Astrocyte (in vitro differentiated cells and primary cell): ENCODE results near the gene FAM131B.

Experiments used
- EZH2 ChIP-seq: IDR thresholded peaks from 2 replicates; pipeline ENCODE4 v1.6.1; 2012; ENCODE audit warnings: mild to moderate bottlenecking, low read length, inconsistent platforms; ENCODE audit not compliant: insufficient read depth
- TF ChIP-seq, protein P1 (sequence below): IDR thresholded peaks from 2 replicates; pipeline ENCODE4 v1.5.1; 2011; ENCODE audit warnings: low read depth, mild to moderate bottlenecking, inconsistent platforms, low read length, moderate library complexity; ENCODE audit not compliant: insufficient read depth

GRCh38 chr7:143395187-143396149 is 33.0 kb upstream of the FAM131B start:
- TF ChIP-seq, protein P1, sequence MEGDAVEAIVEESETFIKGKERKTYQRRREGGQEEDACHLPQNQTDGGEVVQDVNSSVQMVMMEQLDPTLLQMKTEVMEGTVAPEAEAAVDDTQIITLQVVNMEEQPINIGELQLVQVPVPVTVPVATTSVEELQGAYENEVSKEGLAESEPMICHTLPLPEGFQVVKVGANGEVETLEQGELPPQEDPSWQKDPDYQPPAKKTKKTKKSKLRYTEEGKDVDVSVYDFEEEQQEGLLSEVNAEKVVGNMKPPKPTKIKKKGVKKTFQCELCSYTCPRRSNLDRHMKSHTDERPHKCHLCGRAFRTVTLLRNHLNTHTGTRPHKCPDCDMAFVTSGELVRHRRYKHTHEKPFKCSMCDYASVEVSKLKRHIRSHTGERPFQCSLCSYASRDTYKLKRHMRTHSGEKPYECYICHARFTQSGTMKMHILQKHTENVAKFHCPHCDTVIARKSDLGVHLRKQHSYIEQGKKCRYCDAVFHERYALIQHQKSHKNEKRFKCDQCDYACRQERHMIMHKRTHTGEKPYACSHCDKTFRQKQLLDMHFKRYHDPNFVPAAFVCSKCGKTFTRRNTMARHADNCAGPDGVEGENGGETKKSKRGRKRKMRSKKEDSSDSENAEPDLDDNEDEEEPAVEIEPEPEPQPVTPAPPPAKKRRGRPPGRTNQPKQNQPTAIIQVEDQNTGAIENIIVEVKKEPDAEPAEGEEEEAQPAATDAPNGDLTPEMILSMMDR, result peak; percentile 39
- TF ChIP-seq EZH2, result no peak
